CD4-positive, alpha-beta memory T cell (primary cell): Measurements from ENCODE around the gene SYT3. TPM values are rescaled to one million over a fixed set of nuclear protein-coding genes. Genes with fewer than 3 reads are reported as not detected.

Source experiments
- CTCF ChIA-PET: fragments of 350-600 bp; sonication (Branson Sonifier 250); formaldehyde crosslinking; loops from one replicate; lab custom pipeline; 2021; ENCODE audit warnings: inconsistent platforms; ENCODE audit not compliant: partially characterized antibody; lab: Charles Lee
- POLR2A ChIA-PET: fragments of 350-600 bp; sonication (Branson Sonifier 250); formaldehyde crosslinking; loops from one replicate; lab custom pipeline; 2021; ENCODE audit not compliant: partially characterized antibody; lab: Charles Lee
- DNase-seq, 5 donors: peaks; one replicate each; pipeline versions ENCODE4 v3.0.0 to v3.0.0-alpha.2; 2020 to 2022; ENCODE audit warnings: mixed read lengths in 1 of 5
- H3K27ac ChIP-seq: one replicate; pipeline ENCODE4 v1.7.0; 2013; ENCODE audit warnings: low read depth, low read length
- H3K27me3 ChIP-seq: 2 replicates; pipeline ENCODE4 v1.7.0; 2013; ENCODE audit warnings: mild to moderate bottlenecking, low read length, moderate library complexity; ENCODE audit not compliant: insufficient read depth
- H3K36me3 ChIP-seq: 2 replicates; pipeline ENCODE4 v1.7.0; 2013; ENCODE audit warnings: mild to moderate bottlenecking, low read length, moderate library complexity; ENCODE audit not compliant: insufficient read depth
- H3K4me1 ChIP-seq: 2 replicates; pipeline ENCODE4 v1.7.0; 2013; ENCODE audit warnings: mild to moderate bottlenecking, low read length, moderate library complexity; ENCODE audit not compliant: insufficient read depth
- H3K4me3 ChIP-seq, 2 donors: one replicate each; pipeline ENCODE4 v1.7.0; 2013; ENCODE audit warnings: low read length in 2 of 2, mild to moderate bottlenecking in 1 of 2
- H3K9me3 ChIP-seq, 2 donors: one replicate each; pipeline ENCODE4 v1.7.0; 2013; ENCODE audit warnings: low read length in 2 of 2, control low read depth in 1 of 2; ENCODE audit not compliant: control insufficient read depth in 1 of 2
- H3K27ac Mint-ChIP-seq, 7 donors: one replicate each; pipeline ENCODE4 v1.8.0; 2020 to 2021; ENCODE audit warnings: mixed read lengths in 7 of 7, mild to moderate bottlenecking in 6 of 7, inconsistent platforms in 3 of 7, moderate library complexity in 3 of 7
- H3K27me3 Mint-ChIP-seq, 2 donors: one replicate each; pipeline ENCODE4 v1.8.0; 2020 to 2021; ENCODE audit warnings: mixed read lengths in 2 of 2
- H3K36me3 Mint-ChIP-seq, 2 donors: one replicate each; pipeline ENCODE4 v1.8.0; 2020 to 2021; ENCODE audit warnings: mixed read lengths in 2 of 2, inconsistent platforms in 1 of 2, mild to moderate bottlenecking in 1 of 2
- H3K4me1 Mint-ChIP-seq, 4 donors: one replicate each; pipeline ENCODE4 v1.8.0; 2020 to 2021; ENCODE audit warnings: mixed read lengths in 4 of 4, mild to moderate bottlenecking in 1 of 4
- H3K4me3 Mint-ChIP-seq, 8 donors: one replicate each; pipeline ENCODE4 v1.8.0; 2020 to 2021; ENCODE audit warnings: mixed read lengths in 8 of 8, mild to moderate bottlenecking in 7 of 8, moderate library complexity in 6 of 8, inconsistent platforms in 3 of 8
- H3K9me3 Mint-ChIP-seq, 8 donors: one replicate each; pipeline ENCODE4 v1.8.0; 2020 to 2021; ENCODE audit warnings: mixed read lengths in 8 of 8, mild to moderate bottlenecking in 5 of 8, inconsistent platforms in 3 of 8, moderate library complexity in 1 of 8
- intact Hi-C: fragments of 100-400 bp; cut with micrococcal nuclease; formaldehyde crosslinking; loops from one replicate; pipeline ENCODE4 v1.15.1; 2023
- polyA plus RNA-seq, 2 donors: library from polyadenylated mRNA; unstranded; fragments of 300-500 nt; fragmentation: Illumina TruSeq; gene quantifications; one replicate each; pipeline ENCODE4 v1.2.3, GENCODE V29; 2021
- total RNA-seq, 2 experiments: library from RNA; stranded (reverse); gene quantifications; one replicate each; pipeline ENCODE4 v1.2.3, GENCODE V29; 2021

Gene SYT3
- total and polyA plus RNA-seq, 4 experiments from 2014 or later, result 0.09 TPM; not detected in 3

- ChIA-PET CTCF (no interaction called here), POLR2A (no interaction called here)
- Mint-ChIP-seq H3K27ac (no peak overlapping the region), H3K9me3 (peaks cover 0 to 10% (median 4%) of the 10 kb centered on the region in 8 donors), H3K4me1 (no peaks in the 10 kb centered on the region), H3K36me3 (peaks cover 0 to 3% of the 10 kb centered on the region in 2 donors), H3K4me3 (no peak overlapping the region), H3K27me3 (peaks cover 16 to 25% of the 10 kb centered on the region in 2 donors)
- DNase-seq, result no peak
- H3K4me3 ChIP-seq, result no peak overlapping the region
- intact Hi-C loops, result no loop called here
- no peak overlapping the region for H3K27ac ChIP-seq
- no peaks in the 10 kb centered on the region for H3K9me3 ChIP-seq
- peaks cover 11% of the 10 kb centered on the region for H3K27me3 ChIP-seq
- H3K36me3 ChIP-seq, result no peaks in the 10 kb centered on the region
- H3K4me1 ChIP-seq, result no peaks in the 10 kb centered on the region
These were observed 6.6 kb upstream of the SYT3 start for GRCh38 chr19:50646074-50646807.

- H3K4me3 Mint-ChIP-seq, result no peak overlapping the region
These were observed 5.4 kb upstream of the SYT3 start for GRCh38 chr19:50645107-50645506.

GRCh38 chr19:50644315-50644915, 4.7 kb upstream of the SYT3 start:
- DNase-seq, result no peak
- Mint-ChIP-seq H3K27me3 (peaks cover 20 to 25% of the 10 kb centered on the region in 2 donors), H3K9me3 (peaks cover 0 to 9% (median 5%) of the 10 kb centered on the region in 8 donors), H3K4me1 (no peaks in the 10 kb centered on the region), H3K27ac (no peak overlapping the region), H3K4me3 (no peak overlapping the region), H3K36me3 (peaks cover 0 to 3% of the 10 kb centered on the region in 2 donors)
- POLR2A ChIA-PET, result no interaction called here
- intact Hi-C loops, result no loop called here
- CTCF ChIA-PET, result no interaction called here
- peaks cover 16% of the 10 kb centered on the region for H3K27me3 ChIP-seq
- no peaks in the 10 kb centered on the region for H3K9me3 ChIP-seq
- no peak overlapping the region for H3K4me3 ChIP-seq
- H3K36me3 ChIP-seq, result no peaks in the 10 kb centered on the region
- H3K4me1 ChIP-seq, result no peaks in the 10 kb centered on the region
- no peak overlapping the region for H3K27ac ChIP-seq

More at GRCh38 chr19:50645107-50645506, 5.4 kb upstream of the SYT3 start:
- no peak for DNase-seq
- H3K27me3 Mint-ChIP-seq, result peaks cover 22 to 27% of the 10 kb centered on the region in 2 donors
- Histone ChIP-seq H3K4me3 (no peak overlapping the region), H3K27ac (no peak overlapping the region), H3K27me3 (peaks cover 12% of the 10 kb centered on the region), H3K9me3 (no peaks in the 10 kb centered on the region), H3K36me3 (no peaks in the 10 kb centered on the region), H3K4me1 (no peaks in the 10 kb centered on the region)
- peaks cover 0 to 3% of the 10 kb centered on the region in 2 donors for H3K36me3 Mint-ChIP-seq
- peaks cover 0 to 9% (median 5%) of the 10 kb centered on the region in 8 donors for H3K9me3 Mint-ChIP-seq
- intact Hi-C loops, result no loop called here
- ChIA-PET CTCF (no interaction called here), POLR2A (no interaction called here)
- no peak overlapping the region for H3K27ac Mint-ChIP-seq
- no peaks in the 10 kb centered on the region for H3K4me1 Mint-ChIP-seq

DNA sequence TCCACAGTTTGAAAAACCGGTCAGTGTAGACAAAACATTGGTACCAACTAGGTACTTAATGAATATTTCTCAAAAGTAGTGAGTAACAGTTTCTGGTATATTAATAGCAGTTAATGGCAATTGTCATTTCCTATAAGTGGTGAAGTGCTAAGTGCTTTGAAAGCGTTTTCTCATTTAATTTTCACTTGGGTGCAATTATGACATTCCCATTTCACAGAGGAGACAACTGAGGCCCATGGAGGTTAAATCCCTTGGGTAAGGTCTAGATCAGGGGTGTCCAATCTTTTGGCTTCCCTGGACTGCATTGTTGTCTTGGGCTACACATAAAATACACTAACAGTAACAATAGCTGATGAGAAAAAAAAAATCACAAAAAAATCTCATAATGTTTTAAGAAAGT, 687 bp upstream of the SYT3 start:
- H3K4me3 Mint-ChIP-seq, result peak overlapping the region in 3 of 8 donors; percentile 25 to 45 (median 28)

GRCh38 chr19:50638600-50638999, 1.1 kb downstream of the SYT3 start:
- CTCF ChIA-PET, result no interaction called here
- DNase-seq, result no peak
- intact Hi-C loops, result no loop called here
- peaks cover 0 to 12% (median 3%) of the 10 kb centered on the region in 4 donors for H3K4me1 Mint-ChIP-seq
- POLR2A ChIA-PET, result no interaction called here
- H3K27ac Mint-ChIP-seq, result no peak overlapping the region
- H3K36me3 Mint-ChIP-seq, result peaks cover 4% of the 10 kb centered on the region in 2 donors
- H3K9me3 ChIP-seq, result peaks cover 0 to 8% of the 10 kb centered on the region in 2 donors
- no peaks in the 10 kb centered on the region for H3K4me1 ChIP-seq
- H3K36me3 ChIP-seq, result no peaks in the 10 kb centered on the region
- peaks cover 13% of the 10 kb centered on the region for H3K27me3 ChIP-seq
- H3K27me3 Mint-ChIP-seq, result peaks cover 47 to 51% of the 10 kb centered on the region in 2 donors
- no peak overlapping the region for H3K4me3 ChIP-seq
- H3K4me3 Mint-ChIP-seq, result peak overlapping the region in 6 of 8 donors; percentile 2 to 44 (median 32)
- peaks cover 2 to 38% (median 25%) of the 10 kb centered on the region in 8 donors for H3K9me3 Mint-ChIP-seq
- H3K27ac ChIP-seq, result no peak overlapping the region

More for the DNA sequence above, 687 bp upstream of the SYT3 start:
- intact Hi-C loops, result no loop called here
- H3K9me3 Mint-ChIP-seq, result peaks cover 0 to 25% (median 11%) of the 10 kb centered on the region in 8 donors
- Histone ChIP-seq H3K27ac (no peak overlapping the region), H3K27me3 (peaks cover 20% of the 10 kb centered on the region), H3K4me3 (no peak overlapping the region), H3K36me3 (no peaks in the 10 kb centered on the region), H3K9me3 (no peaks in the 10 kb centered on the region), H3K4me1 (no peaks in the 10 kb centered on the region)
- no peak for DNase-seq
- peaks cover 0 to 1% of the 10 kb centered on the region in 2 donors for H3K36me3 Mint-ChIP-seq
- CTCF ChIA-PET, result no interaction called here
- POLR2A ChIA-PET, result no interaction called here
- peaks cover 0 to 12% (median 3%) of the 10 kb centered on the region in 4 donors for H3K4me1 Mint-ChIP-seq
- H3K27ac Mint-ChIP-seq, result no peak overlapping the region
- H3K27me3 Mint-ChIP-seq, result peaks cover 45% of the 10 kb centered on the region in 2 donors

DNA sequence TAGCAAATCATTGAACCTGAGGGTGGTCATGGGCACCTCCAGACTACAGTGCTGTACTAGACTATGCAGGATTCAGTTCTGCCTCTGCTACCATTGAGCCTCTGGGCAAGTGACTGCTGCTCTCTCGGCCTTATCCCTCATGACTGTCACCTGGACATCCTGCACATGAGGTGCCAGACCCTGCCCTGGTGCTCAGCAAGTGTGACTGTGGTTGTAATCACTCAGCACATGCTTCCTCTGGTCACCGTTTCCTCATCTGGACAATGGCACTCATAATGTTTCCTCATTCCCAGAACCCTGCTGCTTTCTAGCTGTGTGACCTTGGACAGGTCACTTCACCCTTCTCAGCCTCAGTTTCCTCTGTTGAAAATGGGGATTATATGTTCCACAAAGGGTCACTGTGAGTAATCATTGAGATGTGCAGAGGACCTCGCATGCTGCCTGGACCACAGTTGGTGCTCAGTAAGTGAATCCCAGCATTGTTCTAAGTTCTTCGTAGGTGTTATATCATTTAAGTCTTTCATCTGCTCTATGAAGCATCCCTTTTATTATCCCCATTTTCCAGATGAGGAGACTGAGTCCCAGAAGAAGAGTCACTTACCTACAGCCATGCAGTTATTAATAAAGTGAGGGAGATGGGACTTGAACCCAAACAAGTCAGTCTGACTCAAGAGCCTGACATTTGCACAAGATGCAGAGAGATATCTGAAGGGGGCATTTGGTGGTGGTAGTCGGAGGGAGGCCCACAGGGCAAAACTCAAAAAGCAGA, 3.2 kb downstream of the SYT3 start:
- POLR2A ChIA-PET, result no interaction called here
- H3K36me3 ChIP-seq, result no peaks in the 10 kb centered on the region
- H3K4me3 Mint-ChIP-seq, result no peak overlapping the region
- CTCF ChIA-PET, result no interaction called here
- H3K4me1 Mint-ChIP-seq, result peaks cover 0 to 12% (median 3%) of the 10 kb centered on the region in 4 donors
- H3K27me3 ChIP-seq, result peaks cover 9% of the 10 kb centered on the region
- H3K9me3 Mint-ChIP-seq, result peaks cover 2 to 54% (median 32%) of the 10 kb centered on the region in 8 donors
- H3K36me3 Mint-ChIP-seq, result peaks cover 4 to 6% of the 10 kb centered on the region in 2 donors
- no peak overlapping the region for H3K27ac Mint-ChIP-seq
- no peak overlapping the region for H3K27ac ChIP-seq
- no peak overlapping the region for H3K4me3 ChIP-seq
- peaks cover 44 to 49% of the 10 kb centered on the region in 2 donors for H3K27me3 Mint-ChIP-seq
- no peak for DNase-seq
- peaks cover 0 to 13% of the 10 kb centered on the region in 2 donors for H3K9me3 ChIP-seq
- intact Hi-C loops, result no loop called here
- no peaks in the 10 kb centered on the region for H3K4me1 ChIP-seq

DNA sequence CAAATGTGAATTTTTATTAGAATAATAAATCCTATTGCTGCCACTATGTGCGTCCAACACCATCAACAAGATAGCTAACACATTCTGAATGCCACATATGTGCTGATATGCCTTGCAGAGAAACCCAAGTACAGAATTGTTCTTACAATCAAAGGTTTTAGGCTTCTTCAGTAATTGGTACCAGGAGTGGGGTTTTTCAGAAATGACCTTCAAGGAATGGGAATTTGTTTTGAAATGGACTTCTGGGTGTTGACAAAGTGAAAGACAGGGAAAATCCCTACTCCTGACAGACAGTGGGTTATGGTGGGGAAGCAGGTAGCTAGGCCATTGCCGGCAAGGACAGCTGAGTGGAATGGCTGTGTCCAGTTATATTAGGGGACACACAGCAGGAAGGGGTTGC, 5.7 kb downstream of the SYT3 start:
- no peak overlapping the region for H3K27ac ChIP-seq
- intact Hi-C loops, result no loop called here
- H3K27me3 ChIP-seq, result peaks cover 4% of the 10 kb centered on the region
- POLR2A ChIA-PET, result no interaction called here
- CTCF ChIA-PET, result no interaction called here
- Mint-ChIP-seq H3K27me3 (peaks cover 37 to 46% of the 10 kb centered on the region in 2 donors), H3K27ac (no peak overlapping the region), H3K9me3 (peaks cover 2 to 55% (median 31%) of the 10 kb centered on the region in 8 donors), H3K36me3 (peaks cover 4 to 7% of the 10 kb centered on the region in 2 donors), H3K4me1 (peaks cover 0 to 12% (median 3%) of the 10 kb centered on the region in 4 donors), H3K4me3 (no peak overlapping the region)
- H3K4me1 ChIP-seq, result no peaks in the 10 kb centered on the region
- DNase-seq, result no peak
- H3K36me3 ChIP-seq, result no peaks in the 10 kb centered on the region
- H3K4me3 ChIP-seq, result no peak overlapping the region
- H3K9me3 ChIP-seq, result peaks cover 0 to 13% of the 10 kb centered on the region in 2 donors
